Left kidney (tissue), 8 donors: ENCODE results near the gene LIFR. TPM values are rescaled to one million over a fixed set of nuclear protein-coding genes. Genes with fewer than 3 reads are reported as not detected.
"Not testable (repeated sequence)": the region's sequence is repeated elsewhere in the genome, so short reads cannot be mapped to it uniquely, and the experiment has no call there.

Experiments
- DNase-seq: peaks from one replicate; pipeline ENCODE4 v3.0.0-alpha.2; 2013
- long read RNA-seq, 8 donors: transcript quantifications; one replicate each; lab custom pipeline, GENCODE V29; 2026
- polyA plus RNA-seq: library from polyadenylated mRNA; unstranded; fragments of 120-200 nt; gene quantifications from one replicate; pipeline ENCODE4 v1.2.1, GENCODE V29; 2013; ENCODE audit not compliant: insufficient read length

LIFR gene
- 87.7 TPM for polyA plus RNA-seq
- long read RNA-seq, donor 1, full-length matches to known transcripts = 8 of 8 reads
- long read RNA-seq, donor 1, partial matches to known transcripts = 0 of 8 reads
- long read RNA-seq, donor 1, other reads (novel, unspliced or antisense) = 0 of 8 reads
- long read RNA-seq, donor 2, full-length matches to known transcripts = 5 of 5 reads
- long read RNA-seq, donor 2, partial matches to known transcripts = 0 of 5 reads
- long read RNA-seq, donor 2, other reads (novel, unspliced or antisense) = 0 of 5 reads
- long read RNA-seq, donor 3, full-length matches to known transcripts = 4 of 4 reads
- long read RNA-seq, donor 3, partial matches to known transcripts = 0 of 4 reads
- long read RNA-seq, donor 3, other reads (novel, unspliced or antisense) = 0 of 4 reads
- long read RNA-seq, donor 4, partial matches to known transcripts = 0 of 1 reads
- long read RNA-seq, donor 4, other reads (novel, unspliced or antisense) = 0 of 1 reads
- long read RNA-seq, donor 5, full-length matches to known transcripts = 2 of 2 reads
- long read RNA-seq, donor 5, partial matches to known transcripts = 0 of 2 reads
- long read RNA-seq, donor 5, other reads (novel, unspliced or antisense) = 0 of 2 reads
- long read RNA-seq, donor 6, full-length matches to known transcripts = 7 of 29 reads
- long read RNA-seq, donor 6, partial matches to known transcripts = 22 of 29 reads
- long read RNA-seq, donor 6, other reads (novel, unspliced or antisense) = 0 of 29 reads
- long read RNA-seq, donor 7, full-length matches to known transcripts = 6 of 6 reads
- long read RNA-seq, donor 7, partial matches to known transcripts = 0 of 6 reads
- long read RNA-seq, donor 7, other reads (novel, unspliced or antisense) = 0 of 6 reads
- long read RNA-seq, donor 8, full-length matches to known transcripts = 4 of 4 reads
- long read RNA-seq, donor 8, partial matches to known transcripts = 0 of 4 reads
- long read RNA-seq, donor 8, other reads (novel, unspliced or antisense) = 0 of 4 reads

- DNase-seq = peak; percentile 81
Measured at GRCh38 chr5:38556599-38557307, at the start of gene LIFR. TSS of gene LIFR (minus strand) at chr5:38556646. CDS start at chr5:38530647, 25,999 bp downstream.

- no peak for DNase-seq
Measured at GRCh38 chr5:38605610-38606009, 49.2 kb upstream of the LIFR start.

- no peak for DNase-seq
Measured at GRCh38 chr5:38603691-38604090, 47.2 kb upstream of the LIFR start.

- DNase-seq = no peak
Measured at GRCh38 chr5:38602641-38603040, 46.2 kb upstream of the LIFR start.

- DNase-seq = no peak
Measured at GRCh38 chr5:38601863-38602298, 45.4 kb upstream of the LIFR start.

GRCh38 chr5:38601133-38601862 is 44.9 kb upstream of the LIFR start:
- no peak for DNase-seq

- DNase-seq = no peak
Measured at GRCh38 chr5:38600329-38601045, 44.0 kb upstream of the LIFR start.

GRCh38 chr5:38599751-38600150 is 43.3 kb upstream of the LIFR start:
- DNase-seq = not testable (repeated sequence)

GRCh38 chr5:38598994-38599617 is 42.7 kb upstream of the LIFR start:
- DNase-seq = no peak

- no peak for DNase-seq
Measured at GRCh38 chr5:38598296-38598993, 42.0 kb upstream of the LIFR start.

- no peak for DNase-seq
Measured at GRCh38 chr5:38596981-38597380, 40.5 kb upstream of the LIFR start.

- no peak for DNase-seq
Measured at GRCh38 chr5:38595132-38595745, 38.8 kb upstream of the LIFR start.

GRCh38 chr5:38593959-38594358 is 37.5 kb upstream of the LIFR start:
- no peak for DNase-seq

- DNase-seq = no peak
Measured at GRCh38 chr5:38591523-38591849, 35.0 kb upstream of the LIFR start.

GRCh38 chr5:38590838-38591522 is 34.5 kb upstream of the LIFR start:
- DNase-seq = no peak

- no peak for DNase-seq
Measured at GRCh38 chr5:38589629-38590028, 33.2 kb upstream of the LIFR start.

GRCh38 chr5:38585816-38586215 is 29.4 kb upstream of the LIFR start:
- no peak for DNase-seq

GRCh38 chr5:38583500-38583899 is 27.1 kb upstream of the LIFR start:
- DNase-seq = no peak

GRCh38 chr5:38582975-38583319 is 26.5 kb upstream of the LIFR start:
- no peak for DNase-seq
